Activated CD4-positive, alpha-beta T cell treated with anti-CD3 and anti-CD28 coated beads, Interleukin-2, Interleukin-4, amounts not matched to agents 100 ng/mL and 50 ng/mL, durations not matched to agents 16 hours and 8 hours (primary cell): Measurements from ENCODE around the gene XIRP1.
"Not testable (repeated sequence)": the region's sequence is repeated elsewhere in the genome, so short reads cannot be mapped to it uniquely, and the experiment has no call there.

Experiments
- DNase-seq: peaks from one replicate; pipeline ENCODE4 v3.0.0-alpha.2; 2020; ENCODE audit warnings: low spot score

Gene XIRP1

DNA sequence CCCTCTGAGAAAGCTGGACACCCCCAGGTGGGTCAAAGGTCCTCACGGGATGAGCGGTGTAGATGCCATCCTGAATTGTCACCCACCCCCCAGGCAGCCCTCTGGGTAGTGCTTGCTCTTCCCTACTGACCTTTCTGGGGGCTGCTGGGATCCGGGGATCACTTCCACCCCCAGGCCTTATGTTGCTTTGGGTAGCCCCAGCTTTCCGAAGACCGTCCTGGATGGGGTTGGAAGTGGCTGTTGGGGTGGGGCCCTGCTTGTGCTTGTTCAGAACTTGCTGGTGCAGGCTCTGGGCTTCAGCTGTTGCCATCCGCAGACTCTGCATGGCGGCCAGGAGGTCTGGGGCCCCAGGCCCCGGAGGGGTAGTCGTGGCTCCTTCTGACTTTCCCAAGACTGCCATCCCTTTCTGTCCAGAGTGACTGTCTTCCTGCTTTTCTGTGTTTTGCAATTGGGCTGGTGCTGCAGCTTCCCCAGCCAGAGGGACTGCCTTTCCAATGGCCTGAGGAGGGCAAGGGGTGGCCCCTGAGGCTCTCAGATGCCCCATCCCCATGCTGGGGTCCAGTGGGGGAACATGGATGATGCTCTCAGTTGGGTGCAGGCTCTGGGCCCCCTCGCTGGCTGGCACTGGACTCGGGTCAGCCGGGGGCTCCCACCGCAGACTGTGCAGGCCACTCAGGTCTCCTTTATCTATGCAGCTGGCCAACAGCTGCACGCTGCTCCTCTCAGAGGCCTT, 6.3 kb downstream of the XIRP1 start:
- no peak for DNase-seq

DNA sequence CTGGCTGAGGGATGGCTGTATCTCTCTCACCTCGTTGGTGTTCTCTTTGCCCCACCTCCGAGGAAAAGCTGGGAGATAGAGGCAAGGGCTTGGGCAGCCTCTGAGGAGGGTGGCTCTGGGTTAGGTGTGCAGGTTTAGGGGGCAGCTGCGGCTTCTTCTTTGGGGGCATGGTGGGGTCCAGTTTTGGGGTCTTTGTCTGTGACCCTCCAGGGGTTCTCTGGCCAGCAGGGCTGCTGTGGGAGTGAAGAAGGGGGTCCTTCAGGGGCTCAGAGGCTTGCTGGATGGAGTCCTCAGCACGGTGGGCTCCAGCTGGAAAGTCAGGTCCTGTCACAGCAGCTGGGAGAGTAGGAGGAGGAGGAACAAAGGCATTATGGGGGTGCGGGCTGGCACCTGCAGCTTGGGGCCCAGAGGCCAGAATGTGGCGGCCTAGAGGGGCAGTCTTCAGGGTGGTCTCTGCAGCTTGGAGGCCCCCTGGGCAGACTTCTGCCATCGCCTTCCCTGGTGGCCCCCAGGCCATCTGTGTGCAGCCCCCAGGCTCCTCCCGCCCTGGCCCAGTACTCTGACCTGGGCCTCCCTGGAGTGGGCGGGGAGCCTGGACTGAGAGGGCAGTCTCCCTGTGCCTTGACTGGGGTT, 7.0 kb downstream of the XIRP1 start:
- no peak for DNase-seq

DNA sequence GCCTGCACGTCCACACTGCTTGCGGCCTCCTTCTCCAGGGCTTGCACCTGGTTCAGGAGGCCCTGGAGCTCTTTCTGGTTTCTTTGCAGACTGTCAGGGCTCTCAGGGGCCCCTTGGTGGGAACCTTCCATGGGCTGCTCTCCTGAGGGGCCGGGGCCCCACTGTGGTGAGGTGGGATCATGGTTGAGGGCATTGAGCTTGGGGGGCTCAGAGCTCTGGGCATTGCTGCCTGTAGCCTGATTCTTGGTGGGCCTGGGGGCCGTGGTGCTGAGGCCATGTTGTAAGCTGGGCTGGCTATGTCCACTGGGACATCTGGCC, 7.5 kb downstream of the XIRP1 start:
- no peak for DNase-seq

DNA sequence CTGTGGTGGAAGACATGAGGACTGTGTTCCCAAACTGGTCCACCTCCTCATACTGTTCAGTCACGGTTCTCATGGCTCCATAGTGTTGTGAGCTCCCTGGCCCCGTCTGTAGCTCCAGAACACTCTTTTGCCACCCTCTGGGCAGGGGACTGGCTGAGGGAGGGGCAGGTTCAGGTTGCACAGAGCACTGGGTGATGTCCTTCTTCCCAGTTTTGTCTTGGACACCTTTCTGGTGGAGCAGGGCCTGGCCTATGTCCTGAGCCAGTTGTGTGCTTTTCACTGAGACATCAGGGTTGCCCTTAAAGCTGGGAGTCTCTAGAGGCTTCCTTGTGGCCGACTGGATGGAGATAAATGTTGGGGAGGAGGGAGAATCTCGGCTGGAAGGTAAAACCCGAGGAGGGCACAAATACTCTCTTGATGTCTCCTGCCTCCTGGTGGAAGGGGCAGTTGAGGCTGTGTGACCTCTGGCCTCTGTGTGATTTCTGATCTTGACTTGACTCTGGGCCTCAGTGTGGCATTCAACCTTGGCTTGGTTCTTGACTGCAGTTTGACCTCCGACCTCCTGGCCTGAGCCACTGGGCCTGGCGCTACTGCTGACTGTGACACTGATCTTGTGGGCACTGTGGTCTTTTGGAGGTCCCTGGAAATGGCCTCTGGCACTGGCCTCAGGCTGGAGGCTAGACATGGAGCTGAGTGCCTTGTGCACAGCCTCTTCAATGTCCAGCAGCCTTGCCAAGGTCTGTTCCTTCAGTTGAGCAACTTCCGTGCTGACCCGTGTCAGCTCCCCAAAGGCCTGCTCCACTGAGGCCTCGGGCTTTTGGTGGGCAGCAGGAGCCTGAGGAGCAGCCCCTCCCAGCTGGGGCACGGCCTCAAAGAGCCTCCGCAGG, 8.1 kb downstream of the XIRP1 start:
- DNase-seq: no peak

- DNase-seq: no peak
These were observed 8.9 kb downstream of the XIRP1 start for GRCh38 chr3:39183211-39184080.

- no peak for DNase-seq
These were observed 10.7 kb downstream of the XIRP1 start for GRCh38 chr3:39181408-39182335.

DNA sequence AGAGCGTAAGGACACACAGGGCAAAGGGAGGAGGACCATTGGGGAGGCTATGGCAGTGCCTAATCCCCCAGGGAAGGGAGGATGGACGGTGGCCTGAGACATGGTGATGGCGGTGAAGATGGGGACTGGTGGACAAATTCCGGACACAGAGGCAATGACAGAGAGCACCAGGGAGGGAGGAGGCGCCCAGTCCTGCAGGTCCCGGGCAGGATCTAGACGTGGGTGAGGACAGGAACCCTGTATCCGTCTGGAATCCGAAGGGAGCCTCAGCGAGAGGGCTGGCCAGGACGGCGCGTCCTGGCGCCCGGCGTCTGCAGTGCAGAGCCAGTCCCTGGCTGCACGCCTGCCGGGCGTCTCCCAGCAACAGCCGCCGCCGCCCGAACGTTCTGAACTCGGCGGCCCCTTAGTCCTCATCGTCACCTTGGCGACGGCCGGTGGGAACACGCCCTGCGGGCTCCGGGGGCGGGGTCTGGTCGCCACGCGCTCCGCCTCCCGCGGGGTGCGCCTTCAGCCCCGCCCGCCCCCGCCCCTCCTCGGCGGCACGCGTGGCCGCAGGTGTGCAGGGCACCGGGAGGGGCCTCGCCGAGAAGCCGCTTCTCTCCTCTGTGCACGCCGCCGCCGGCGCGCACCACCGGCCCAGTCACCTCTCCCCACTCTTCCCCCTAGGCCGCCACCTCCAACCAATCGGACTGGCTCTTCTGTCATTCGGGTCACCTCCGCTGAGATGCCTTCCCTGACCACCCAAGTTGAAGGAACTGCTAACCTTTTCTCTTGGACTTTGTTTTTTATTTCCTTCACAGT, 11.6 kb downstream of the XIRP1 start:
- DNase-seq: peak; percentile 84

DNA sequence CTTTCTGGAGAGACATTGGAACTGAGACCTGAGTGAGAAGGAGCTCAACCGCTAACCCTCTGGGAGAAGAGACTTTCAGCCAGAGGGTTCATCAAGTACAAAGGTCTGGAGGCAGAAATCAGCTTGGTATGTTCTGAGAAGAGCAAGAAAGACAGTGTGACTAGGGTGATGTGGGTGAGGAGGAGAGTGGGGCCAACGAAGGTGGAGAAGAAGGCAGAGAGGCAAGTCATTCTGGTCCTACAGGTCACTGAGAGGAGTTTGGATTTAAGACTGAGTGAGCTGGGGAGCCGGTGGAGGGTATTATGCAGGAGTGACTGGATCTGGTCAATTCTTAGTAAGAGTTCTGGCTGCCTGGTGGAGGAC, 12.2 kb downstream of the XIRP1 start:
- no peak for DNase-seq

GRCh38 chr3:39178553-39178952, 13.8 kb downstream of the XIRP1 start:
- DNase-seq: no peak

DNA sequence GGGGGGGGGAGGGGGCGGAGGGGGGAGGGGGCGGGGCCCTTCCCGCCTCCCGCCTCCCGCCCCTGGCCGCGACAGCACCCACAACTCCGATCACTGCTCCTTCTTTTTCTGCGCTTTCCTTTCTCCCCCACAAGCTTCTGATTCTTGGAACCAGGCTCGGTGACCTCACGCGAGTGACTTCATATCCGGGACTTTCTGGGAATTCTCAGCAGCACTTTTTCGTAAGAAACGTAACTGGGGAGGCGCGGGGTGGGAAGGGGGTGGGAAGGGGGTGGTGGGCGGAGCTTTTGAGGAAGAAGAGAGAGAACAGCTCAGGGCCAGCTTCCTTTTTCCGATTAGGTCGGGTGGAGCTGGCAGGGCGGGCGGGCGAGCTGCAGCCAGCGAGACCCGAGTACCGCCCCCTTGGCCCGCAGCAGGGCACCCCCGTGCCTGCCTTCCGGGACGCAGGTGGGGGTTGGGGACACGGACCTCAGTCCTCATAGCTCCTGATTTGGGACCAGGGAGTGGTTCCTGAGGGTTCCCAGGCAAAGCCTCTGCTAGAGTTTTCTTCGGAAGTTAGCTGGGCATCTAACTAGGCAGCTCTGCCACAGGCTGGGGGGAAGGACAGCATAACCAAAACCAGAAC, 14.6 kb downstream of the XIRP1 start:
- peak; percentile 75 for DNase-seq

DNA sequence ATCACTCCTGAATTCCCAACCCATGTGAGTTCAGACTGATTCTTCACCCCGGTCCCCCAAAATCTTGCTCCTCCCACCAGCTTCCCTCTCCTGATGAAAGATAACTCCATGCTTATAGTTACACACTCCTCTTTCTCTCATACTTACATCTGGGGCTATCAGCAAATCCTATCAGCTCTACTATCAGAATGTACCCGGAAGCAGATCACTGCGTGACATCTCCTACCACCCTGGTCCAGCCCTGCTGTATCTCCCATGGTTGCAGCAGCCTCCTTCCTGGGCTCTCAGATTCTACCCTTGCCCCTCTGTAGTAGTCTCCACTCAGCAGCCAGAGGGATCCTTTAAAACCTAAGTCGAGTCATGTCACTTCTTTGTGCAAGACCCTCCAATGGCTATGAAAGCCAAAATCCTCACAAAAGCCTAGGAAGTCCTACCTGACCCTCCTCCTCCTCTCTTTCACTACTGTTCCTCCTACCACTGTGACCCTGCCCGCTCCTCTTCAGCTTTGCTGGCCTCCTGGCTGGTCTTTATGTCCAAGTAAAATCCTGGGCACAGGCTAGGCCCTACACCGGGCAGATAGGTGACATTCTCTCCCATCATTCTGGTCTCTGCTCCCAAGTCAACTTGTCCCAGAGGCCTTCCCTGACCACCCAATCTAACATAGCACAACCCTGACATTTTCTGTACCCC, 16.2 kb downstream of the XIRP1 start:
- DNase-seq: no peak

DNA sequence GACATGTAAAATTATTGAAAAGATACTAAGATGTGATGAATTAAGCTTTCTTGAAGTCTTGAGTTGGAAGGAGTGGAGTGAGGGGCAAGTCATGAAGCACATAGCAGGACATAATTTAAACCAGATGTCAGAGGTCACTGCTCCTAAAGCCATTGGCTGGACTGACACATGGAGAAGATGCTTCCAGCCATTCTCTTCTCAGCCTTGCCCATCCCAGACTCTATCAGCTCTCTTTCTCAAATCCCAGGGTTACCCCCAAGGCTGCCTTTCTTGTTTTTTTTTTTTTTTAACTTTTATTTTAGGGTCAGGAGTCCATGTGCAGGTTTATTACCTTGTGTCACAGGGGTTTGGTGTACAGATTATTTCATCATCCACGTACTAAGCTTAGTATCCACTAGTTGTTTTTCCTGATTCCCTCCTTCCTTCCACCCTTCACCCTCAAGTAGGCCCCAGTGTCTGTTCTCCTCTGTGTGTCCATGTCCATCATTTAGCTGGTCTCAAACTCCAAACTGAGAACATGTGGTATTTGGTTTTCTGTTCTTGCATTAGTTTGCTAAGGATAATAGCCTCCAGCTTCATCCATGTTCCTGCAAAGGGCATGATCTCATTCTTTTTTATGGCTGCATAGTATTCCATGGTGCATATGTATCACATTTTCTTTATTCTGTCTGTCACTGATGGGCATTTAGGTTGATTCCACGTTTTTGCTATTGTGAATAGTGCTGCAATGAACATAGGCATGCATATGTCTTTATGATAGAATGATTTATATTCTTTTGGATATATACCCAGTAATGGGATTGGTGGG, 18.9 kb downstream of the XIRP1 start:
- no peak for DNase-seq

- no peak for DNase-seq
These were observed 20.5 kb downstream of the XIRP1 start for GRCh38 chr3:39171860-39172259.

- not testable (repeated sequence) for DNase-seq
These were observed 21.5 kb downstream of the XIRP1 start for GRCh38 chr3:39170877-39171276.

- no peak for DNase-seq
These were observed 21.9 kb downstream of the XIRP1 start for GRCh38 chr3:39170461-39170860.

GRCh38 chr3:39169712-39170111, 22.7 kb downstream of the XIRP1 start:
- no peak for DNase-seq

GRCh38 chr3:39168156-39168780, 24.1 kb downstream of the XIRP1 start:
- DNase-seq: no peak
